Glomerular visceral epithelial cell (primary cell): ENCODE data around the gene ZBTB46.

Experiments
- DNase-seq: peaks from one replicate; pipeline ENCODE4 v3.0.0-alpha.2; 2016; ENCODE audit errors: extremely low spot score

The ZBTB46 gene

GRCh38 chr20:63696306-63696627, 134.8 kb downstream of the ZBTB46 start:
- peak; percentile 63 for DNase-seq

GRCh38 chr20:63695424-63696305, 135.4 kb downstream of the ZBTB46 start:
- DNase-seq: no peak

GRCh38 chr20:63694584-63695423, 136.3 kb downstream of the ZBTB46 start:
- DNase-seq: no peak

- no peak for DNase-seq
These were observed 137.1 kb downstream of the ZBTB46 start for GRCh38 chr20:63693733-63694583.
